Neural cell (in vitro differentiated cells): ENCODE measurements around the gene SIRPB1.

Experiments used
- CTCF ChIP-seq: fragments of 450-650 bp; IDR thresholded peaks from 2 replicates; pipeline ENCODE4 v1.5.1; 2014; ENCODE audit warnings: antibody characterized with exemption, mild to moderate bottlenecking, moderate library complexity; ENCODE audit not compliant: poor library complexity, severe bottlenecking
- EZH2 ChIP-seq: fragments of 200-600, 300-800 bp; shearing (Covaris generic), sonication (generic); IDR thresholded peaks from 2 replicates; pipeline ENCODE4 v1.6.1; 2014; ENCODE audit warnings: antibody characterized with exemption, low read length, borderline replicate concordance, mild to moderate bottlenecking; ENCODE audit not compliant: insufficient read depth, poor library complexity, severe bottlenecking
- RAD21 ChIP-seq: fragments of 450-650 bp; conservative IDR thresholded peaks from 2 replicates; pipeline ENCODE4 v1.6.1; 2014; ENCODE audit warnings: antibody characterized with exemption, mild to moderate bottlenecking, moderate library complexity
- REST ChIP-seq: IDR thresholded peaks from 2 replicates; pipeline ENCODE4 v1.6.1; 2012; ENCODE audit warnings: borderline replicate concordance
- SMC3 ChIP-seq: fragments of 450-650 bp; conservative IDR thresholded peaks from 2 replicates; pipeline ENCODE4 v1.6.1; 2014; ENCODE audit warnings: antibody characterized with exemption, mild to moderate bottlenecking, moderate library complexity; ENCODE audit not compliant: poor library complexity
- TAF1 ChIP-seq: IDR thresholded peaks from 2 replicates; pipeline ENCODE4 v1.6.1; 2012; ENCODE audit warnings: low read depth

- TF ChIP-seq EZH2, result no peak
- no peak for TF ChIP-seq CTCF
- no peak for TF ChIP-seq REST
- TF ChIP-seq RAD21, result no peak
- no peak for TF ChIP-seq TAF1
- TF ChIP-seq SMC3, result no peak
Observed at GRCh38 chr20:1623501-1624205, 3.8 kb upstream of the SIRPB1 start.
